GM19463 (cell line): ENCODE measurements around the gene PPT2.
A peak's percentile ranks its signal among the peaks of the same experiment; 100 is the strongest.

ENCODE experiments used
- ATAC-seq: cut with Tn5 transposase; IDR thresholded peaks from one replicate; pipeline ENCODE4 v1.9.1; 2021; ENCODE audit warnings: mild to moderate bottlenecking, moderate library complexity; ENCODE audit not compliant: unreplicated experiment

The PPT2 gene

GRCh38 chr6:32153564-32154513, at the start of gene PPT2:
Gene PPT2 (plus strand): TSS chr6:32154141. CDS start chr6:32154595, 454 bp downstream.
- peak; percentile 29 for ATAC-seq

- no peak for ATAC-seq
These were observed 48.5 kb upstream of the PPT2 start for GRCh38 chr6:32105433-32105832.

- ATAC-seq: no peak
These were observed 46.5 kb upstream of the PPT2 start for GRCh38 chr6:32107406-32107805.

- no peak for ATAC-seq
These were observed 45.8 kb upstream of the PPT2 start for GRCh38 chr6:32108094-32108627.

- ATAC-seq: no peak
These were observed 45.2 kb upstream of the PPT2 start for GRCh38 chr6:32108727-32109113.

GRCh38 chr6:32109114-32109764, 44.7 kb upstream of the PPT2 start, which contains the start of gene TNXB:
Gene TNXB (minus strand): TSS chr6:32109338. CDS start chr6:32098198, 11,140 bp downstream.
- ATAC-seq: no peak

- no peak for ATAC-seq
These were observed 44.2 kb upstream of the PPT2 start for GRCh38 chr6:32109765-32110160.

GRCh38 chr6:32110632-32111031, 43.3 kb upstream of the PPT2 start:
- no peak for ATAC-seq

GRCh38 chr6:32111424-32112066, 42.4 kb upstream of the PPT2 start:
- ATAC-seq: no peak

GRCh38 chr6:32112431-32112980, 41.4 kb upstream of the PPT2 start:
- no peak for ATAC-seq

- ATAC-seq: no peak
These were observed 40.3 kb upstream of the PPT2 start for GRCh38 chr6:32113386-32114352.

- no peak for ATAC-seq
These were observed 39.1 kb upstream of the PPT2 start for GRCh38 chr6:32114796-32115195.

- no peak for ATAC-seq
These were observed 38.3 kb upstream of the PPT2 start for GRCh38 chr6:32115623-32116022.

- ATAC-seq: no peak
These were observed 37.3 kb upstream of the PPT2 start for GRCh38 chr6:32116674-32117073.

- no peak for ATAC-seq
These were observed 36.5 kb upstream of the PPT2 start for GRCh38 chr6:32117461-32117860.

- no peak for ATAC-seq
These were observed 34.9 kb upstream of the PPT2 start for GRCh38 chr6:32118782-32119628.

GRCh38 chr6:32120573-32121059, 33.3 kb upstream of the PPT2 start:
- ATAC-seq: no peak

GRCh38 chr6:32123681-32124080, 30.3 kb upstream of the PPT2 start:
- no peak for ATAC-seq

GRCh38 chr6:32126880-32127279, 27.1 kb upstream of the PPT2 start:
- no peak for ATAC-seq
